K562 (cell line): ENCODE results near the gene ZNF319.

Experiments used
- TAF1 ChIP-seq: IDR thresholded peaks from 2 replicates; pipeline ENCODE4 v1.6.1; 2011; ENCODE audit warnings: mild to moderate bottlenecking, low read length, moderate library complexity; ENCODE audit not compliant: insufficient read depth, control insufficient read depth, severe bottlenecking; ENCODE audit errors: extremely low read depth
- YY1 ChIP-seq, 3 experiments: IDR thresholded peaks; 2 replicates each; pipeline ENCODE4 v1.6.1; 2011; ENCODE audit warnings: low read length in 2 of 3, mild to moderate bottlenecking in 2 of 3, moderate library complexity in 2 of 3, borderline replicate concordance in 1 of 3, control low read depth in 1 of 3, low read depth in 1 of 3; ENCODE audit not compliant: insufficient read depth in 3 of 3, insufficient replicate concordance in 2 of 3, control insufficient read depth in 1 of 3, insufficient read length in 1 of 3; ENCODE audit errors: extremely low read depth in 1 of 3

- no peak for TF ChIP-seq TAF1
- TF ChIP-seq YY1 (IDR thresholded peaks at IDR 0.05; ENCODE audit: borderline replicate concordance in 1 of 3, control insufficient read depth in 1 of 3, extremely low read depth in 1 of 3, insufficient read depth in 3 of 3, insufficient read length in 1 of 3, insufficient replicate concordance in 2 of 3, low read depth in 1 of 3, low read length in 2 of 3) = no peak
Observed at GRCh38 chr16:58032710-58033293, 32.3 kb upstream of the ZNF319 start.
